DOHH2 (cell line): ENCODE measurements around the gene DOCK4.

Experiments used
- CTCF ChIP-seq: fragments of 200-600 bp; sonication (generic); IDR thresholded peaks from one replicate; pipeline ENCODE4 v1.5.1; 2014; ENCODE audit warnings: antibody characterized with exemption, mild to moderate bottlenecking, low read depth, low read length; ENCODE audit not compliant: poor library complexity, severe bottlenecking
- EZH2phosphoT487 ChIP-seq: fragments of 200-600 bp; sonication (generic); IDR thresholded peaks from 2 replicates; pipeline ENCODE4 v1.6.1; 2017; ENCODE audit warnings: borderline replicate concordance, mild to moderate bottlenecking, antibody characterized with exemption, low read length, moderate library complexity, mixed read lengths

GRCh38 chr7:111789048-111789320, 417.2 kb downstream of the DOCK4 start:
- TF ChIP-seq CTCF (no peak), EZH2phosphoT487 (no peak)
